HEK293 (cell line): ENCODE results near the gene CHRM5.

Source experiments
- CTCF ChIA-PET: fragments of 350-600 bp; formaldehyde crosslinking; extraction: SDS; loops from one replicate; lab custom pipeline; 2021; ENCODE audit warnings: antibody characterized with exemption; lab: Yijun Ruan, JAX
- POLR2A ChIA-PET: fragments of 300-600 bp; formaldehyde crosslinking; extraction: SDS; loops from one replicate; lab custom pipeline; 2020; ENCODE audit warnings: antibody characterized with exemption, inconsistent platforms; lab: Yijun Ruan, JAX
- H3K27ac ChIP-seq: fragments of 200-500 bp; sonication (Bioruptor generic); 2 replicates; pipeline ENCODE4 v1.5.1; 2014; ENCODE audit warnings: low read depth, low read length, control low read depth, inconsistent platforms; ENCODE audit errors: extremely low read depth
- H3K36me3 ChIP-seq, 2 experiments: fragments of 200-500 bp in 1 of 2; sonication (Bioruptor generic) in 1 of 2; 1 replicate in 1 of 2; 2 replicates in 1 of 2; pipeline ENCODE4 v1.5.1; 2014 to 2017; ENCODE audit warnings: inconsistent platforms in 2 of 2, low read length in 2 of 2; ENCODE audit not compliant: control insufficient read depth in 2 of 2, insufficient read depth in 1 of 2
- H3K4me1 ChIP-seq: fragments of 200-500 bp; sonication (Bioruptor generic); 2 replicates; pipeline ENCODE4 v1.5.1; 2014; ENCODE audit warnings: mild to moderate bottlenecking, low read length, inconsistent platforms; ENCODE audit not compliant: control insufficient read depth, insufficient read depth
- H3K4me3 ChIP-seq: 2 replicates; pipeline ENCODE4 v1.5.1; 2011; ENCODE audit warnings: low read depth, mild to moderate bottlenecking, control low read depth, low read length, moderate library complexity
- H3K9me3 ChIP-seq: fragments of 200-500 bp; sonication (Bioruptor generic); 2 replicates; pipeline ENCODE4 v1.5.1; 2014; ENCODE audit warnings: low read depth, low read length, inconsistent platforms; ENCODE audit not compliant: control insufficient read depth, insufficient read depth
- GFI1B ChIP-seq: fragments of 450-650 bp; formaldehyde crosslinking; IDR thresholded peaks from 2 replicates; pipeline ENCODE4 v1.5.1; 2016; ENCODE audit warnings: missing biosample characterization, missing genetic modification characterization
- GLI2 ChIP-seq: fragments of 450-650 bp; formaldehyde crosslinking; IDR thresholded peaks from 2 replicates; pipeline ENCODE4; 2017; ENCODE audit warnings: missing biosample characterization, missing genetic modification characterization, low read depth, borderline replicate concordance
- GLI4 ChIP-seq: fragments of 450-650 bp; formaldehyde crosslinking; IDR thresholded peaks from 2 replicates; pipeline ENCODE4 v1.5.1; 2016; ENCODE audit warnings: missing biosample characterization, missing genetic modification characterization
- IKZF3 ChIP-seq: fragments of 450-650 bp; IDR thresholded peaks from 2 replicates; pipeline ENCODE4 v1.5.0; 2018; ENCODE audit warnings: missing biosample characterization, mild to moderate bottlenecking, missing genetic modification characterization, moderate library complexity
- KLF9 ChIP-seq: fragments of 450-650 bp; formaldehyde crosslinking; IDR thresholded peaks from 2 replicates; pipeline ENCODE4 v1.5.1; 2016; ENCODE audit warnings: missing biosample characterization, missing genetic modification characterization, low read depth
- PRDM10 ChIP-seq: fragments of 450-650 bp; formaldehyde crosslinking; IDR thresholded peaks from 2 replicates; pipeline ENCODE4 v1.5.1; 2016; ENCODE audit warnings: missing biosample characterization, missing genetic modification characterization
- TCF7L2 ChIP-seq: IDR thresholded peaks from 2 replicates; pipeline ENCODE4 v1.6.1; 2011; ENCODE audit warnings: low read depth, mild to moderate bottlenecking, inconsistent platforms, low read length, moderate library complexity, borderline replicate concordance
- ZNF133 ChIP-seq: fragments of 450-650 bp; formaldehyde crosslinking; IDR thresholded peaks from 2 replicates; pipeline ENCODE4 v1.5.1; 2016; ENCODE audit warnings: missing biosample characterization, missing genetic modification characterization
- ZNF169 ChIP-seq: fragments of 450-650 bp; formaldehyde crosslinking; IDR thresholded peaks from 2 replicates; pipeline ENCODE4 v1.5.1; 2016; ENCODE audit warnings: missing biosample characterization, missing genetic modification characterization
- ZNF211 ChIP-seq: fragments of 450-650 bp; formaldehyde crosslinking; IDR thresholded peaks from 2 replicates; pipeline ENCODE4 v1.5.1; 2016; ENCODE audit warnings: low read depth, missing biosample characterization, missing genetic modification characterization
- ZNF221 ChIP-seq: fragments of 450-650 bp; formaldehyde crosslinking; IDR thresholded peaks from 2 replicates; pipeline ENCODE4 v1.5.1; 2017; ENCODE audit warnings: missing biosample characterization, missing genetic modification characterization, borderline replicate concordance
- ZNF335 ChIP-seq: fragments of 450-650 bp; formaldehyde crosslinking; conservative IDR thresholded peaks from 2 replicates; pipeline ENCODE4 v1.5.1; 2016; ENCODE audit warnings: missing biosample characterization, missing genetic modification characterization
- ZNF350 ChIP-seq: fragments of 450-650 bp; formaldehyde crosslinking; IDR thresholded peaks from 2 replicates; pipeline ENCODE4 v1.5.0; 2017; ENCODE audit warnings: missing biosample characterization, mild to moderate bottlenecking, missing genetic modification characterization
- ZNF391 ChIP-seq: fragments of 450-650 bp; formaldehyde crosslinking; IDR thresholded peaks from 2 replicates; pipeline ENCODE4 v1.5.1; 2016; ENCODE audit warnings: low read depth, missing biosample characterization, missing genetic modification characterization, borderline replicate concordance
- ZNF404 ChIP-seq: fragments of 450-650 bp; formaldehyde crosslinking; IDR thresholded peaks from 2 replicates; pipeline ENCODE4 v1.5.1; 2017; ENCODE audit warnings: missing biosample characterization, missing genetic modification characterization
- ZNF513 ChIP-seq: fragments of 450-650 bp; IDR thresholded peaks from 2 replicates; pipeline ENCODE4 v1.5.1; 2018; ENCODE audit warnings: missing biosample characterization, missing genetic modification characterization
- ZNF600 ChIP-seq: fragments of 450-650 bp; formaldehyde crosslinking; IDR thresholded peaks from 2 replicates; pipeline ENCODE4 v1.5.1; 2016; ENCODE audit warnings: missing biosample characterization, missing genetic modification characterization
- ZNF664 ChIP-seq: fragments of 450-650 bp; formaldehyde crosslinking; IDR thresholded peaks from 2 replicates; pipeline ENCODE4 v1.5.1; 2016; ENCODE audit warnings: missing biosample characterization, missing genetic modification characterization
- ZNF768 ChIP-seq: fragments of 450-650 bp; formaldehyde crosslinking; IDR thresholded peaks from 2 replicates; pipeline ENCODE4 v1.5.1; 2018; ENCODE audit warnings: missing biosample characterization, mild to moderate bottlenecking, missing genetic modification characterization
- TF ChIP-seq, protein P1 (sequence below): fragments of 450-650 bp; formaldehyde crosslinking; IDR thresholded peaks from 2 replicates; pipeline ENCODE4 v1.5.1; 2016; ENCODE audit warnings: missing biosample characterization, missing genetic modification characterization

Gene CHRM5

DNA sequence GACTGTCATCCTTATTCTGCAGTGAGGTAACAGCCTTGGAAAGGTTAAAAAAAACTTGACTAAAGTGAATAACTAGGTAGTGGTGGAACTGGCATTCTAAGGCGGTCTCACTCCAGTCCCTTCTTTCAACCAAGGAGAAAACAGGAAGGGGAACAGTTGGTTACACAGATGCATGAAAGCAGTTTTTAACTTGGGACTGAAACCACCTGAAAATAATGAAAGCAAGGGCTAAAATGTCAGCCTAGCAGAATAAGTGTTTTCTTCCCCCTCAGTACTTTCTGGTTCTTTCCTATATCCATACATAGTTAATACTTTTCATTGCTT lies 71.5 kb downstream of the CHRM5 start (continued):
- TF ChIP-seq ZNF513 (tag by site-specific recombination) (no peak), ZNF768 (no peak), ZNF211 (tag by site-specific recombination) (no peak), GFI1B (tag by site-specific recombination) (no peak), ZNF133 (tag by site-specific recombination) (no peak), ZNF664 (tag by site-specific recombination) (no peak), IKZF3 (no peak), ZNF169 (tag by site-specific recombination) (no peak), KLF9 (tag by site-specific recombination) (no peak), ZNF350 (no peak), GLI4 (tag by site-specific recombination) (no peak), TCF7L2 (no peak)
- TF ChIP-seq, protein P1, sequence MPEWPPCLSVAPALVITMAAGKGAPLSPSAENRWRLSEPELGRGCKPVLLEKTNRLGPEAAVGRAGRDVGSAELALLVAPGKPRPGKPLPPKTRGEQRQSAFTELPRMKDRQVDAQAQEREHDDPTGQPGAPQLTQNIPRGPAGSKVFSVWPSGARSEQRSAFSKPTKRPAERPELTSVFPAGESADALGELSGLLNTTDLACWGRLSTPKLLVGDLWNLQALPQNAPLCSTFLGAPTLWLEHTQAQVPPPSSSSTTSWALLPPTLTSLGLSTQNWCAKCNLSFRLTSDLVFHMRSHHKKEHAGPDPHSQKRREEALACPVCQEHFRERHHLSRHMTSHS (tag by site-specific recombination) = no peak

DNA sequence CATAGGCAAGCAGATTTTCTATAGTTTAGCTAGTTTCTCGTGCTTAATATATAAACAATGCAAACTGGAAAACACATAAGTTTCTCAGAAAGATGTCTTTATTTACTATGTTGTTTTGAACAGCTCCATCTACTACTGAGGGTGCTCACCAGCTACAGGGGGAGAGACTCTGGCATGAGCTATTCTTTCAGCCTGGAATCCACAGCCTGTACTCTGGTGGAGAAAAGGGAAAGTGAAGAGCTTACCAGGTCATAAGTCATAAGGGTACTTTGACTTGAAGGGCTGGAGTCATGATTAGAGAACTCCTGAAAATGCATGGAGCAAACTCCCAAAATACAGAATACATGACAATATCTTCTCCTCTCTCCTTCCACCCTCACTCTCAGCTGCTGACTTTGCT lies 75.1 kb downstream of the CHRM5 start:
- Histone ChIP-seq H3K27ac (no peak overlapping the region), H3K9me3 (no peaks in the 10 kb centered on the region), H3K4me1 (no peaks in the 10 kb centered on the region), H3K36me3 (no peaks in the 10 kb centered on the region), H3K4me3 (no peak overlapping the region)
- CTCF ChIA-PET = interaction anchor here (0.6 to 1.2 kb wide), 2 partner anchors 65 to 198 kb away, joined by 3 to 4 read pairs; no protein-coding TSS in a partner anchor
- POLR2A ChIA-PET = no interaction called here
- TF ChIP-seq TCF7L2 = no peak
- TF ChIP-seq ZNF404 (tag by site-specific recombination) = no peak
- TF ChIP-seq ZNF211 (tag by site-specific recombination) = no peak
- no peak for TF ChIP-seq GLI2 (tag by site-specific recombination)
- TF ChIP-seq ZNF221 (tag by site-specific recombination) = no peak
- TF ChIP-seq ZNF600 (tag by site-specific recombination) = no peak
- TF ChIP-seq ZNF391 = no peak

DNA sequence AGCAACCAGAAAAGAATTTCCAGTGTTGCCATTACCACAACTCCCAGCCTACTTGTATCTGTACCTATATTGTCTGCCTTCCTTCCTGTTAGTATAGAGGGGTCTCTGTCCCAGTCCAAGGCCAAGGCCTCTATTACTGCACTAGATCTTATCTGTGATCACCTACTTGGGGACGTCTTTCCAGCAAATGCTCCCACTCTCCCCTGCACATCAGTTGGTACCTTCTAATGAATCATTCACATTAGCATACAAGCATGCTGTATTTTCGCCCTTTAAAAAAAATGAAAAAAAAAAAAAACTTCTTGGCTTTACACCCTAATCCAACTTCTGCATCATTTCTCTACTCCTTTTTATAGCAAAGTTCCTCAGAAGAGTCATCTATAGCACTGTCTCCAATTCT lies 75.5 kb downstream of the CHRM5 start:
- ChIA-PET CTCF (interaction anchor here (0.6 to 1.2 kb wide), 2 partner anchors 65 to 197 kb away, joined by 3 to 4 read pairs; no protein-coding TSS in a partner anchor), POLR2A (no interaction called here)
- H3K4me1 ChIP-seq = no peaks in the 10 kb centered on the region
- H3K27ac ChIP-seq = no peak overlapping the region
- TF ChIP-seq PRDM10 (tag by site-specific recombination) = peak; percentile 65
- no peak for TF ChIP-seq ZNF335
- no peaks in the 10 kb centered on the region for H3K36me3 ChIP-seq
- no peaks in the 10 kb centered on the region for H3K9me3 ChIP-seq
- H3K4me3 ChIP-seq = no peak overlapping the region
